CD14-positive monocyte (primary cell): ENCODE measurements around the gene SRGAP2C. TPM values are rescaled to one million over a fixed set of nuclear protein-coding genes. Genes with fewer than 3 reads are reported as not detected.
"Not testable (repeated sequence)": the region's sequence is repeated elsewhere in the genome, so short reads cannot be mapped to it uniquely, and the experiment has no call there.

ENCODE experiments used
- DNase-seq, 3 donors: peaks; one replicate each; pipeline ENCODE4 v3.0.0-alpha.2; 2011 to 2022
- H2AFZ ChIP-seq: 2 replicates; pipeline ENCODE4 v1.6.0; 2012; ENCODE audit warnings: mild to moderate bottlenecking, low read depth, low read length, inconsistent platforms; ENCODE audit not compliant: insufficient read depth, poor library complexity, severe bottlenecking
- H3K27ac ChIP-seq, 2 donors: 1 replicate in 1 of 2; 2 replicates in 1 of 2; pipeline ENCODE4 v1.5.1; 2012 to 2013; ENCODE audit warnings: low read length in 2 of 2, control low read depth in 1 of 2, inconsistent platforms in 1 of 2, low read depth in 1 of 2, mild to moderate bottlenecking in 1 of 2
- H3K27me3 ChIP-seq, 2 donors: one replicate each; pipeline versions ENCODE4 v1.6.0 to v1.6.1; 2011 to 2013; ENCODE audit warnings: low read length in 2 of 2; ENCODE audit not compliant: control insufficient read depth in 2 of 2, insufficient read depth in 2 of 2
- H3K36me3 ChIP-seq, 2 donors: replicated peaks in 1 of 2; 1 replicate in 1 of 2; 2 replicates in 1 of 2; pipeline versions ENCODE4 v1.5.1 to v1.6.1; 2012 to 2013; ENCODE audit warnings: low read length in 2 of 2, control low read depth in 1 of 2, inconsistent platforms in 1 of 2, mild to moderate bottlenecking in 1 of 2; ENCODE audit not compliant: insufficient read depth in 2 of 2, control insufficient read depth in 1 of 2
- H3K4me1 ChIP-seq, 2 donors: 1 replicate in 1 of 2; 2 replicates in 1 of 2; pipeline versions ENCODE4 v1.5.1 to v1.6.1; 2012 to 2013; ENCODE audit warnings: low read length in 2 of 2, control low read depth in 1 of 2, inconsistent platforms in 1 of 2, mild to moderate bottlenecking in 1 of 2, moderate library complexity in 1 of 2; ENCODE audit not compliant: insufficient read depth in 2 of 2, control insufficient read depth in 1 of 2
- H3K4me2 ChIP-seq: replicated peaks from 2 replicates; pipeline ENCODE3; 2012; ENCODE audit warnings: low read length, moderate library complexity, mild to moderate bottlenecking; ENCODE audit not compliant: poor library complexity, severe bottlenecking; ENCODE audit errors: extremely low read depth
- H3K4me3 ChIP-seq, 3 experiments: fragments of 200-600 bp in 1 of 3; sonication (generic) in 1 of 3; replicated peaks in 1 of 3; 1 replicate in 2 of 3; 2 replicates in 1 of 3; pipeline ENCODE4 v1.5.1; 2011 to 2013; ENCODE audit warnings: low read length in 3 of 3, mild to moderate bottlenecking in 3 of 3, control low read depth in 2 of 3, low read depth in 2 of 3, inconsistent platforms in 1 of 3, moderate library complexity in 1 of 3
- H3K79me2 ChIP-seq: 2 replicates; pipeline ENCODE4 v1.6.0; 2012; ENCODE audit warnings: mild to moderate bottlenecking, control low read depth, inconsistent platforms, low read length, moderate library complexity; ENCODE audit not compliant: insufficient read depth
- H3K9ac ChIP-seq: 2 replicates; pipeline ENCODE4 v1.6.0; 2017; ENCODE audit warnings: low read length, mild to moderate bottlenecking; ENCODE audit not compliant: insufficient read depth, poor library complexity, severe bottlenecking
- H3K9me3 ChIP-seq, 2 donors: replicated peaks in 1 of 2; 1 replicate in 1 of 2; 2 replicates in 1 of 2; pipeline versions ENCODE4 v1.5.1 to v1.6.1; 2012 to 2013; ENCODE audit warnings: low read length in 2 of 2, control low read depth in 1 of 2; ENCODE audit not compliant: control insufficient read depth in 1 of 2, insufficient read depth in 1 of 2
- H4K20me1 ChIP-seq: 2 replicates; pipeline ENCODE4 v1.6.0; 2012; ENCODE audit warnings: mild to moderate bottlenecking, low read length, control low read depth, moderate library complexity; ENCODE audit not compliant: insufficient read depth
- H3K27ac Mint-ChIP-seq, 7 donors: one replicate each; pipeline ENCODE4 v1.8.0; 2020; ENCODE audit warnings: mild to moderate bottlenecking in 7 of 7, mixed read lengths in 7 of 7, moderate library complexity in 6 of 7, inconsistent platforms in 2 of 7
- H3K27me3 Mint-ChIP-seq, 3 donors: one replicate each; pipeline ENCODE4 v1.8.0; 2021 to 2022; ENCODE audit warnings: low read depth in 3 of 3, mild to moderate bottlenecking in 3 of 3, mixed read lengths in 3 of 3, moderate library complexity in 3 of 3, inconsistent platforms in 1 of 3
- H3K36me3 Mint-ChIP-seq, 2 donors: one replicate each; pipeline ENCODE4 v1.8.0; 2020; ENCODE audit warnings: mixed read lengths in 2 of 2, inconsistent platforms in 1 of 2, mild to moderate bottlenecking in 1 of 2
- H3K4me1 Mint-ChIP-seq: one replicate; pipeline ENCODE4 v1.8.0; 2020; ENCODE audit warnings: mild to moderate bottlenecking, mixed read lengths
- H3K4me3 Mint-ChIP-seq, 2 donors: one replicate each; pipeline ENCODE4 v1.8.0; 2020; ENCODE audit warnings: mild to moderate bottlenecking in 2 of 2, mixed read lengths in 2 of 2, moderate library complexity in 1 of 2
- H3K9me3 Mint-ChIP-seq, 7 donors: one replicate each; pipeline ENCODE4 v1.8.0; 2020 to 2022; ENCODE audit warnings: mixed read lengths in 7 of 7, mild to moderate bottlenecking in 6 of 7, moderate library complexity in 6 of 7, inconsistent platforms in 2 of 7
- WGBS: methylation state at CpG from one replicate; pipeline ENCODE4 v1.1.5; 2013; ENCODE audit warnings: missing lambda C conversion rate; ENCODE audit not compliant: insufficient coverage; 5-methylcytosine and 5-hydroxymethylcytosine counted together
- intact Hi-C, 2 donors: fragments of 100-400 bp; cut with micrococcal nuclease; formaldehyde crosslinking; loops; one replicate each; pipeline versions ENCODE4 v1.15.0 to v1.15.1; 2023
- polyA plus RNA-seq, 3 donors: library from polyadenylated mRNA; depleted of rRNA in 1 of 3; unstranded in 2 of 3; stranded (reverse) in 1 of 3; fragments of 300-500 nt in 2 of 3; fragments of >200 nt in 1 of 3; fragmentation: Illumina TruSeq in 2 of 3; gene quantifications; 1 replicate in 2 of 3; 2 replicates in 1 of 3; pipeline ENCODE4 v1.2.3, GENCODE V29; 2012 to 2021

Gene SRGAP2C
- polyA plus RNA-seq, 3 donors: 3.7 to 13.5 (median 5.4) TPM

DNA sequence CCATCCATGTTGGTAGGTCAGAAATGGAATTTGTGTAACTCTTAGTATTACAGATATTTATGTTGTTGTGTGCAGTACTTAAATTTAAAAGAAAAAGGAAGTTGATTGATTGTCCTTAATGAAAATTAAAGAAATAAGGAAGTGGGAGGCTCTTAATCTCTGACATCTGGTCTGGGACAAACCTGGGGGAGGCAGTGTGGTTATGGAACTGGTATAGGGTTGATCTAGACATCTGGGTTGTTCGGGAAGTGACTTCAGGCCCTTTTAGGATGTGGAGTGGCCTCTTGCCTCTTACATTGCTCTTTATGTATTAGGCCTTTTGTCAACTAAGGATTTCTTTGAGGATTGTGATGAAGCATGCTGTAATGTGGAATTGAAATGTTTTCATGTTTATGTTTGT is 15.5 kb downstream of the SRGAP2C start:
- H3K9me3 Mint-ChIP-seq, H3K4me3 Mint-ChIP-seq, H3K36me3 Mint-ChIP-seq, H3K27me3 Mint-ChIP-seq, H3K4me3 ChIP-seq, intact Hi-C loops, H3K4me1 ChIP-seq, DNase-seq, H4K20me1 ChIP-seq, H3K27ac Mint-ChIP-seq, H3K4me2 ChIP-seq, H2AFZ ChIP-seq, H3K9ac ChIP-seq, H3K27me3 ChIP-seq, H3K9me3 ChIP-seq, H3K36me3 ChIP-seq, H3K27ac ChIP-seq: not testable (repeated sequence)
- WGBS: no CpG with 5 or more reads among the region's 1 CpG
- peaks cover 16% of the 10 kb centered on the region for H3K79me2 ChIP-seq
- H3K4me1 Mint-ChIP-seq: peaks cover 11% of the 10 kb centered on the region

DNA sequence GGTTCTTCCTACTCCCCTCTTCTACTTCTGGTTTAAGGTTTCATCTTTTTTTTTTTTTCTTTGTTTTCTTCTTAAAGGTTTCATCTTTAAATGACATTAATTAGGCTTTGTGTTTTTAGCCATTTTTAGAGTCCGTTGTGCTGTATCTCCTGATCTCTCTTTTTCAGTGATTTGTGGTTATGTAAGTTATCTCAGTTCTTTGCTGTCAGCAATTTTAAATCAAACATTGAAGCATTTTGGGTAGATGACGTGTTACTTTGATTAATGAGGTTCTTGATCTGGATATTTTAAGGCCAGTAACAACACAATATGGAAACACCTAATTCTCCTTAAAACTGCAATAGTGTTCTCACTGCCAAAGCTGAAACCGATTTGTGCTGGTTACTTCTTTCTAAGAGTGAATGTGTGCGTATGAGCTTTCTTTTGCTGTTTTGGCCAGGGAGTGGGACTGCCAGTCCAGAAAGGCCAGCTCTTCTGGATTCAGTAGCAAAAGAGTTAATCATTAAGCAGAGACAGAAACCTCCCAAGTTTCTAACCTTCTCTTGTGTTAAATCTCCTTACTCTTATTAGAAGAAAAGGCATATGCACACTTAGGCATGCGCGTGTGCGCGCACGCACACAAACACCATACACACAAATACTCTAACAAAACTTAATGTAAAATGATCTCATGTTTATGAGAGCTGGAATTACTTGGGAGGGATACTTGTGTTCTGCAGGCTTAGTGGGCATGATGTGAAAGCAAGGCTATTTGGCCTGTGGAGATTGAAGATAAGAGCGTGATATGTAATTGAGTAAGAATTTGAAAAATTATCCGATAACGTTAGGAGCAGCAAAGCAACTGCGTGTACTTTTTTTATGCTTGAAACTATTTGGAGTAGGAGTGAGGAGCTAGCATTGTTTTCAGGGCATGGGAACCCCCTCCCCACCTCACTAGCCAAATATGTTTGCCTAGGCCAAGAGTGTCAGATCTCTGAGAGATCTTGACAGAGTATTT is 16.5 kb downstream of the SRGAP2C start:
- H3K9me3 Mint-ChIP-seq, DNase-seq, H3K27ac ChIP-seq, intact Hi-C loops, H3K4me1 ChIP-seq, H3K4me3 ChIP-seq, H3K4me2 ChIP-seq, H3K36me3 Mint-ChIP-seq, H3K9ac ChIP-seq, H3K4me3 Mint-ChIP-seq, H3K27me3 Mint-ChIP-seq, H2AFZ ChIP-seq, H3K9me3 ChIP-seq, H3K27ac Mint-ChIP-seq, H3K36me3 ChIP-seq, H4K20me1 ChIP-seq, H3K27me3 ChIP-seq: not testable (repeated sequence)
- WGBS: no CpG with 5 or more reads among the region's 13 CpGs
- peaks cover 14% of the 10 kb centered on the region for H3K79me2 ChIP-seq
- peaks cover 11% of the 10 kb centered on the region for H3K4me1 Mint-ChIP-seq

DNA sequence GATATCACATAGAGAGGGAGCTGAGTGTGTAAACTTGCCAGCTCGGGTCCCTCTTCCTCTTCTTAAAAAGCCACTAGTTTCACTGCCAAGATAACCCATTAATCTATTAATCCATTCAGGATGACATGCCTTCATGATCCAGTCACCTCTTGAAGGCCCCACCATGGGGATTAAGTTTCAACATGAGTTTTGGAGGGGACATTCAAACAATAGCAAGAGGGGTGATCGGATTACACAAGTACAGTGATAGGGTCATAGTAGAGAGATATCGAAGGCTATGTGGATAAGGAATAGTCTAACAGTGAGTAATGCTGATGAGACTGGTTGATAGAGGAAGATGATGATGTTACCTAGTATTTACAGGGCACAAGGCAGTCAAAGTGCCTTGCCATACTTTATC is 18.2 kb downstream of the SRGAP2C start:
- H3K27me3 Mint-ChIP-seq, H3K4me3 ChIP-seq, H3K27ac Mint-ChIP-seq, H2AFZ ChIP-seq, H3K4me2 ChIP-seq, H3K27ac ChIP-seq, H3K36me3 ChIP-seq, H3K27me3 ChIP-seq, intact Hi-C loops, H4K20me1 ChIP-seq, H3K36me3 Mint-ChIP-seq, H3K9me3 ChIP-seq, H3K9me3 Mint-ChIP-seq, H3K9ac ChIP-seq, DNase-seq, H3K4me3 Mint-ChIP-seq, H3K4me1 ChIP-seq: not testable (repeated sequence)
- peaks cover 12% of the 10 kb centered on the region for H3K79me2 ChIP-seq
- H3K4me1 Mint-ChIP-seq: peaks cover 11% of the 10 kb centered on the region
- WGBS: no CpG with 5 or more reads among the region's 3 CpGs

DNA sequence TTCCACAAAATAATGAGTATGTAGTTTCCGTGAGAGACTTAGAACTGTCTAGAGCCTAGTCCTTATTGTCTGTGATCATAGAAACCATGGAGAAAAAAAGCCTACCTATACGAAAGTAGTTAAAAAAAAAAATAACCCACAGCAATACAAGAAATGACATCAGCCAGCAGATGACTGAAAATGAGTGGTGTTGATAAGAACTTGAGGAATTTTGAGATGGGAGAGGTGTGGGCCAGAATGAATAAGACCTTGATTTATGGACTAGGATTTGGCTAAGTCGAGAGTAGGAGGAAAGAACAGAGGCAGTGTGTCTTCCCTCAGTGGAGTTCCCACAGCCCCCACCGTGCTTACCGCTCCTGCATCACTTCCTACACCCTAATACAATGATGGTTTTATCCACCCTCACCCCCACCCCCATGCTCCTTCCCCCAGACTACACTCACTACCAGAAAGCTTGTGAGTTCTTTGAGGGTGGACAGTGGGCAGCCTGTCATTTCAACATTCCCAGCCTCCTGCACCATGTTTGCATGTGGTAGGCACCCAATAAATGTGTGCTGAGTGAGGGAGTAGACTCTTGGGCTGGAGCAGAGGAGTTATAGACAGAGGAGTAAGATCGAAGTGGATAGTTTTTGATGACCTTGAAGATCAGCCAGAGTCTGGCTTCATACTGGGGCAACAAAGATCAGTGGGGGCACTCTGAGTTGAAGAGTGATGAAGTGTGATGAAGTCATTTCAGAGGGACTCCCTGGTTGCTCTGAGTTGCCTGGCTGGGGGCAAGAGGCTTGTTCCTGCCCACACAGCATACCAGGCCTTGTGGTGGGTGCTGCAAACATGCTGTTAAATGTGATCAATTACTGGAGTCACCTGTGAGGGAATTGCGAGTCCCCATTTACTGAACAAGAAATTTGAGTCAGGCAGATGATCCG is 21.3 kb downstream of the SRGAP2C start:
- H3K27me3 ChIP-seq, H3K4me1 Mint-ChIP-seq, H3K9me3 ChIP-seq, H3K4me2 ChIP-seq, H4K20me1 ChIP-seq, intact Hi-C loops, H3K9ac ChIP-seq, H3K4me1 ChIP-seq, H3K9me3 Mint-ChIP-seq, H3K36me3 ChIP-seq, H3K4me3 ChIP-seq, DNase-seq, H3K27ac ChIP-seq, H2AFZ ChIP-seq, H3K36me3 Mint-ChIP-seq, H3K27me3 Mint-ChIP-seq, H3K4me3 Mint-ChIP-seq: not testable (repeated sequence)
- H3K27ac Mint-ChIP-seq: peak overlapping the region in 1 of 7 donors; percentile 15
- peaks cover 12% of the 10 kb centered on the region for H3K79me2 ChIP-seq
- 100% methylated on average over 1 of the region's 8 CpGs for WGBS
